ENCODE data around the gene TCERG1L. TPM values are rescaled to one million over a fixed set of nuclear protein-coding genes. Genes with fewer than 3 reads are reported as not detected.

The TCERG1L gene
- total RNA-seq, 2 experiments from 2014 or later, result 0.06 TPM; not detected in 1

GRCh38 chr10:131261890-131262475, 49.5 kb downstream of the TCERG1L start:
- no peaks in the 10 kb centered on the region for H3K36me3 ChIP-seq (ENCODE audit: insufficient read depth, low read length)
- no peaks in the 10 kb centered on the region for H3K27me3 ChIP-seq (ENCODE audit: control insufficient read depth in 1 of 2, insufficient read depth in 2 of 2, low read length in 2 of 2)
- Mint-ChIP-seq H3K9me3 (no peaks in the 10 kb centered on the region), H3K4me1 (ENCODE audit: low read depth) (no peaks in the 10 kb centered on the region), H3K36me3 (ENCODE audit: low read depth) (no peaks in the 10 kb centered on the region), H3K27me3 (no peaks in the 10 kb centered on the region), H3K4me3 (no peak overlapping the region), H3K27ac (no peak overlapping the region)
- ATAC-seq (ENCODE audit: poor library complexity) (no peak), DNase-seq (no peak)
- no peaks in the 10 kb centered on the region for H3K4me1 ChIP-seq (ENCODE audit: insufficient read depth, low read length)
- no peak overlapping the region for H3K27ac ChIP-seq (ENCODE audit: low read depth in 1 of 2, low read length in 2 of 2)
- ChIA-PET POLR2A (no interaction called here), CTCF (no interaction called here)
- H3K4me3 ChIP-seq (ENCODE audit: low read length), result no peak overlapping the region
- no peak for TF ChIP-seq CTCF (IDR thresholded peaks at IDR 0.05)
- intact Hi-C loops (cut with DNase I, micrococcal nuclease), result no loop called here
- H3K9me3 ChIP-seq (ENCODE audit: control insufficient read depth in 1 of 2, insufficient read depth in 1 of 2, low read length in 2 of 2), result peaks cover 0 to 16% of the 10 kb centered on the region in 2 experiments

GRCh38 chr10:131260452-131261211, 50.9 kb downstream of the TCERG1L start:
- Mint-ChIP-seq H3K27me3 (no peaks in the 10 kb centered on the region), H3K4me1 (ENCODE audit: low read depth) (no peaks in the 10 kb centered on the region), H3K27ac (no peak overlapping the region), H3K9me3 (no peaks in the 10 kb centered on the region), H3K4me3 (no peak overlapping the region), H3K36me3 (ENCODE audit: low read depth) (no peaks in the 10 kb centered on the region)
- Histone ChIP-seq H3K4me3 (ENCODE audit: low read length) (no peak overlapping the region), H3K27ac (ENCODE audit: low read depth in 1 of 2, low read length in 2 of 2) (no peak overlapping the region), H3K27me3 (ENCODE audit: control insufficient read depth in 1 of 2, insufficient read depth in 2 of 2, low read length in 2 of 2) (no peaks in the 10 kb centered on the region), H3K36me3 (ENCODE audit: insufficient read depth, low read length) (no peaks in the 10 kb centered on the region), H3K9me3 (ENCODE audit: control insufficient read depth in 1 of 2, insufficient read depth in 1 of 2, low read length in 2 of 2) (peaks cover 0 to 12% of the 10 kb centered on the region in 2 experiments), H3K4me1 (ENCODE audit: insufficient read depth, low read length) (no peaks in the 10 kb centered on the region)
- intact Hi-C loops (cut with DNase I, micrococcal nuclease), result no loop called here
- ChIA-PET POLR2A (no interaction called here), CTCF (no interaction called here)
- ATAC-seq (ENCODE audit: poor library complexity), result no peak
- no peak for DNase-seq
- no peak for TF ChIP-seq CTCF (IDR thresholded peaks at IDR 0.05)

- no peaks in the 10 kb centered on the region for H3K36me3 Mint-ChIP-seq (ENCODE audit: low read depth)
- POLR2A ChIA-PET, result no interaction called here
- CTCF ChIA-PET, result no interaction called here
- TF ChIP-seq CTCF (IDR thresholded peaks at IDR 0.05), result no peak
- H3K9me3 Mint-ChIP-seq, result no peaks in the 10 kb centered on the region
- H3K27me3 Mint-ChIP-seq, result no peaks in the 10 kb centered on the region
- no peak overlapping the region for H3K27ac Mint-ChIP-seq
- peaks cover 0 to 12% of the 10 kb centered on the region in 2 experiments for H3K9me3 ChIP-seq (ENCODE audit: control insufficient read depth in 1 of 2, insufficient read depth in 1 of 2, low read length in 2 of 2)
- no peak for DNase-seq
- no peak overlapping the region for H3K4me3 ChIP-seq (ENCODE audit: low read length)
- H3K27me3 ChIP-seq (ENCODE audit: control insufficient read depth in 1 of 2, insufficient read depth in 2 of 2, low read length in 2 of 2), result no peaks in the 10 kb centered on the region
- no peak overlapping the region for H3K27ac ChIP-seq (ENCODE audit: low read depth in 1 of 2, low read length in 2 of 2)
- ATAC-seq (ENCODE audit: poor library complexity), result no peak
- H3K4me1 Mint-ChIP-seq (ENCODE audit: low read depth), result no peaks in the 10 kb centered on the region
- no peak overlapping the region for H3K4me3 Mint-ChIP-seq
- no peaks in the 10 kb centered on the region for H3K4me1 ChIP-seq (ENCODE audit: insufficient read depth, low read length)
- intact Hi-C loops (cut with DNase I, micrococcal nuclease), result no loop called here
- no peaks in the 10 kb centered on the region for H3K36me3 ChIP-seq (ENCODE audit: insufficient read depth, low read length)
Observed at GRCh38 chr10:131260031-131260430, 51.5 kb downstream of the TCERG1L start.

All from CD4-positive, alpha-beta T cell (primary cell).